Endothelial cell of umbilical vein (primary cell): ENCODE data around the gene CHL1. TPM values are rescaled to one million over a fixed set of nuclear protein-coding genes. Genes with fewer than 3 reads are reported as not detected.

ENCODE experiments used
- BruUV-seq: library from RNA; stranded (reverse); fragments of 400-500 nt; replicated peaks from 2 replicates; lab custom pipeline; 2021; lab: Mats Ljungman, UMichigan
- CTCF ChIA-PET: fragments of 300-600, 350-600 bp; sonication (Branson Sonifier 250); formaldehyde crosslinking; loops from one replicate; lab custom pipeline; 2021; ENCODE audit warnings: antibody characterized with exemption, inconsistent platforms; lab: Charles Lee
- POLR2A ChIA-PET: fragments of 300-600, 350-600 bp; sonication (Branson Sonifier 250); formaldehyde crosslinking; loops from one replicate; lab custom pipeline; 2021; ENCODE audit warnings: antibody characterized with exemption, inconsistent platforms; lab: Charles Lee
- DNase-seq: peaks from one replicate; pipeline ENCODE4 v3.0.0-alpha.2; 2011; ENCODE audit warnings: low read depth, low spot score
- FAIRE-seq: peaks from 2 replicates; lab custom pipeline; 2011; peaks lifted over from hg19 to GRCh38; lab: Jason Lieb, UNC
- H2AFZ ChIP-seq: 2 replicates; pipeline ENCODE4 v1.6.0; 2012; ENCODE audit warnings: low read depth, low read length, control low read depth, inconsistent platforms
- H3K27ac ChIP-seq: 2 replicates; pipeline ENCODE4 v1.5.1; 2011; ENCODE audit warnings: low read depth, mild to moderate bottlenecking, control low read depth, low read length, moderate library complexity; ENCODE audit not compliant: insufficient read depth
- H3K27me3 ChIP-seq, 2 experiments: 2 replicates each; pipeline versions ENCODE4 v1.6.0 to v1.6.1; 2011; ENCODE audit warnings: low read length in 2 of 2, mixed read lengths in 1 of 2; ENCODE audit not compliant: control insufficient read depth in 2 of 2, insufficient read depth in 2 of 2
- H3K36me3 ChIP-seq, 2 experiments: 2 replicates in 1 of 2; 3 replicates in 1 of 2; pipeline ENCODE4 v1.5.1; 2011; ENCODE audit warnings: low read length in 2 of 2, mild to moderate bottlenecking in 1 of 2, moderate library complexity in 1 of 2; ENCODE audit not compliant: control insufficient read depth in 2 of 2, insufficient read depth in 2 of 2; ENCODE audit errors: extremely low read depth in 1 of 2
- H3K4me1 ChIP-seq: 3 replicates; pipeline ENCODE4 v1.5.1; 2011; ENCODE audit warnings: mild to moderate bottlenecking, low read length; ENCODE audit not compliant: control insufficient read depth, insufficient read depth; ENCODE audit errors: extremely low read depth
- H3K4me2 ChIP-seq: 2 replicates; pipeline ENCODE4 v1.6.1; 2011; ENCODE audit warnings: low read length, control low read depth, mixed read lengths; ENCODE audit not compliant: insufficient read depth
- H3K4me3 ChIP-seq, 3 experiments: fragments of 200-600 bp in 1 of 3; sonication (generic), shearing (Covaris generic) in 1 of 3; replicated peaks in 1 of 3; 2 replicates each; pipeline ENCODE4 v1.5.1; 2011 to 2016; ENCODE audit warnings: control low read depth in 3 of 3, low read length in 3 of 3, mild to moderate bottlenecking in 2 of 3, inconsistent platforms in 1 of 3, low read depth in 1 of 3, moderate library complexity in 1 of 3; ENCODE audit not compliant: insufficient read depth in 1 of 3
- H3K79me2 ChIP-seq: 2 replicates; pipeline ENCODE4 v1.6.0; 2012; ENCODE audit warnings: low read length, inconsistent platforms; ENCODE audit not compliant: control insufficient read depth, insufficient read depth
- H3K9ac ChIP-seq: replicated peaks from 2 replicates; pipeline ENCODE3; 2011; ENCODE audit warnings: low read length, control low read depth; ENCODE audit not compliant: insufficient read depth; ENCODE audit errors: extremely low read depth
- H3K9me1 ChIP-seq: replicated peaks from 3 replicates; pipeline ENCODE4 v1.6.0; 2011; ENCODE audit warnings: mild to moderate bottlenecking, low read length; ENCODE audit not compliant: control insufficient read depth, insufficient read depth; ENCODE audit errors: extremely low read depth
- H3K9me3 ChIP-seq: replicated peaks from 2 replicates; pipeline ENCODE4 v1.5.1; 2012; ENCODE audit warnings: low read length, inconsistent platforms; ENCODE audit not compliant: control insufficient read depth, insufficient read depth
- H4K20me1 ChIP-seq: replicated peaks from 2 replicates; pipeline ENCODE3; 2011; ENCODE audit warnings: mild to moderate bottlenecking, low read length; ENCODE audit not compliant: control insufficient read depth, insufficient read depth; ENCODE audit errors: extremely low read depth
- CTCF ChIP-seq, 2 donors: IDR thresholded peaks; 1 replicate in 1 of 2; 2 replicates in 1 of 2; pipeline ENCODE4 v1.5.1; 2011; ENCODE audit warnings: low read length in 2 of 2, mild to moderate bottlenecking in 2 of 2, moderate library complexity in 2 of 2, control low read depth in 1 of 2, inconsistent platforms in 1 of 2, low read depth in 1 of 2; ENCODE audit not compliant: insufficient read depth in 1 of 2; ENCODE audit errors: extremely low read depth in 1 of 2
- EZH2 ChIP-seq: IDR thresholded peaks from 2 replicates; pipeline ENCODE4 v1.6.1; 2012; ENCODE audit warnings: borderline replicate concordance, low read depth, mild to moderate bottlenecking, moderate library complexity, low read length, inconsistent platforms; ENCODE audit not compliant: severe bottlenecking
- FOS ChIP-seq: IDR thresholded peaks from 2 replicates; pipeline ENCODE4 v1.6.1; 2011; ENCODE audit warnings: mild to moderate bottlenecking, low read length, moderate library complexity, borderline replicate concordance; ENCODE audit not compliant: insufficient read depth
- GATA2 ChIP-seq: IDR thresholded peaks from 2 replicates; pipeline ENCODE4 v1.7.0; 2011; ENCODE audit warnings: low read depth, mild to moderate bottlenecking, moderate library complexity, mixed read lengths, low read length; ENCODE audit not compliant: insufficient read length, insufficient read depth
- JUN ChIP-seq: IDR thresholded peaks from 2 replicates; pipeline ENCODE4 v1.6.1; 2011; ENCODE audit warnings: borderline replicate concordance, low read depth; ENCODE audit not compliant: insufficient read length, insufficient read depth
- MAX ChIP-seq: IDR thresholded peaks from 2 replicates; pipeline ENCODE4 v1.6.1; 2011; ENCODE audit not compliant: insufficient read depth, insufficient read length
- MYC ChIP-seq: IDR thresholded peaks from one replicate; pipeline ENCODE4 v1.6.1; 2011; ENCODE audit warnings: mild to moderate bottlenecking, low read depth, low read length
- POLR2A ChIP-seq: IDR thresholded peaks from 2 replicates; pipeline ENCODE4 v1.6.1; 2012; ENCODE audit warnings: low read depth, mild to moderate bottlenecking, control low read depth, low read length
- POLR2AphosphoS5 ChIP-seq: IDR thresholded peaks from 2 replicates; pipeline ENCODE4 v1.6.1; 2012; ENCODE audit warnings: low read depth, mild to moderate bottlenecking, control low read depth, low read length, moderate library complexity; ENCODE audit not compliant: insufficient read depth
- dilution Hi-C: fragments of 300-500 bp; cut with MboI; formaldehyde crosslinking; loops from one replicate; pipeline ENCODE4 v1.15.0; 2019; ENCODE audit warnings: low sequenced_read_pairs; ENCODE audit not compliant: extremely low pct_ligation_motif_present
- intact Hi-C: fragments of 100-400 bp; cut with micrococcal nuclease; formaldehyde crosslinking; loops from one replicate; pipeline ENCODE4 v1.10.0; 2022
- polyA plus RNA-seq, 4 experiments: library from polyadenylated mRNA; depleted of rRNA in 3 of 4; stranded (reverse) in 3 of 4; unstranded in 1 of 4; fragments of >200 nt; gene quantifications; 2 replicates each; pipeline versions ENCODE4 v1.2.1 to v1.2.3, GENCODE V29; 2011 to 2012; ENCODE audit warnings: missing spikeins in 1 of 4
- total RNA-seq: library from RNA; stranded (reverse); gene quantifications from 2 replicates; pipeline ENCODE4 v1.2.3, GENCODE V29; 2021

The CHL1 gene
- total and polyA plus RNA-seq, 2 donors (not counting 3 experiments of a cell fraction or from before 2014, with no cell fraction given) = not detected

GRCh38 chr3:291646-292436, 95.3 kb downstream of the CHL1 start:
- Histone ChIP-seq H2AFZ (no peak overlapping the region), H3K9me1 (no peaks in the 10 kb centered on the region), H3K4me2 (no peak overlapping the region), H3K36me3 (no peaks in the 10 kb centered on the region), H3K4me3 (no peak overlapping the region), H3K27me3 (no peaks in the 10 kb centered on the region), H3K9ac (no peak overlapping the region), H3K27ac (no peak overlapping the region), H3K9me3 (peaks cover 2% of the 10 kb centered on the region), H4K20me1 (no peaks in the 10 kb centered on the region), H3K79me2 (no peaks in the 10 kb centered on the region), H3K4me1 (no peaks in the 10 kb centered on the region)
- no peak for TF ChIP-seq EZH2
- TF ChIP-seq MYC = no peak
- no peak for TF ChIP-seq GATA2
- no peak for TF ChIP-seq JUN
- TF ChIP-seq POLR2AphosphoS5 = no peak
- TF ChIP-seq POLR2A = no peak
- TF ChIP-seq CTCF (IDR thresholded peaks at IDR 0.05; ENCODE audit: extremely low read depth in 1 of 2, insufficient read depth in 1 of 2, low read depth in 1 of 2, low read length in 2 of 2) = no peak
- no peak for TF ChIP-seq FOS
- no peak for TF ChIP-seq MAX
- POLR2A ChIA-PET = no interaction called here
- BruUV-seq = no TSS peak
- no peak for FAIRE-seq
- intact Hi-C loops (no loop called here), dilution Hi-C loops (no loop called here)
- DNase-seq = no peak
- CTCF ChIA-PET = no interaction called here
